Liver (tissue), 3 donors: ENCODE data around the gene ATOH8.

ENCODE experiments used
- ATF3 ChIP-seq: IDR thresholded peaks from 2 replicates; pipeline ENCODE4 v1.6.1; 2016; ENCODE audit warnings: antibody characterized with exemption
- CTCF ChIP-seq: fragments of 150-350 bp; IDR thresholded peaks from 2 replicates; pipeline ENCODE4 v1.5.1; 2017; ENCODE audit warnings: improper control_type of control experiment, low read depth, low read length; ENCODE audit not compliant: missing input control
- EGR1 ChIP-seq, 2 donors: IDR thresholded peaks; 2 replicates each; pipeline ENCODE4 v1.6.1; 2016 to 2018; ENCODE audit warnings: antibody characterized with exemption in 2 of 2, low read depth in 2 of 2
- FOXA1 ChIP-seq: IDR thresholded peaks from 2 replicates; pipeline ENCODE4 v1.6.1; 2016; ENCODE audit warnings: antibody characterized with exemption
- RAD21 ChIP-seq, 2 donors: IDR thresholded peaks; 2 replicates each; pipeline ENCODE4 v1.6.1; 2016; ENCODE audit warnings: antibody characterized with exemption in 2 of 2, mild to moderate bottlenecking in 2 of 2
- ZBTB33 ChIP-seq: IDR thresholded peaks from 2 replicates; pipeline ENCODE4 v1.6.1; 2016; ENCODE audit warnings: antibody characterized with exemption
- donor health status: healthy.
- donor health status: healthy.

GRCh38 chr2:85814802-85815550 lies 61.2 kb downstream of the ATOH8 start:
- TF ChIP-seq CTCF (no peak), EGR1 (IDR thresholded peaks at IDR 0.05; ENCODE audit: low read depth in 2 of 2) (no peak), FOXA1 (no peak), ZBTB33 (no peak), RAD21 (IDR thresholded peaks at IDR 0.05) (no peak), ATF3 (no peak)
